UCSD-AML1 (cell line): Measurements from ENCODE around the gene ITGA11.

ENCODE experiments used
- DNase-seq: peaks from one replicate; lab custom pipeline; 2025; ENCODE audit not compliant: unreplicated experiment; lab: John Stamatoyannopoulos, UW

ITGA11 gene, protein sequence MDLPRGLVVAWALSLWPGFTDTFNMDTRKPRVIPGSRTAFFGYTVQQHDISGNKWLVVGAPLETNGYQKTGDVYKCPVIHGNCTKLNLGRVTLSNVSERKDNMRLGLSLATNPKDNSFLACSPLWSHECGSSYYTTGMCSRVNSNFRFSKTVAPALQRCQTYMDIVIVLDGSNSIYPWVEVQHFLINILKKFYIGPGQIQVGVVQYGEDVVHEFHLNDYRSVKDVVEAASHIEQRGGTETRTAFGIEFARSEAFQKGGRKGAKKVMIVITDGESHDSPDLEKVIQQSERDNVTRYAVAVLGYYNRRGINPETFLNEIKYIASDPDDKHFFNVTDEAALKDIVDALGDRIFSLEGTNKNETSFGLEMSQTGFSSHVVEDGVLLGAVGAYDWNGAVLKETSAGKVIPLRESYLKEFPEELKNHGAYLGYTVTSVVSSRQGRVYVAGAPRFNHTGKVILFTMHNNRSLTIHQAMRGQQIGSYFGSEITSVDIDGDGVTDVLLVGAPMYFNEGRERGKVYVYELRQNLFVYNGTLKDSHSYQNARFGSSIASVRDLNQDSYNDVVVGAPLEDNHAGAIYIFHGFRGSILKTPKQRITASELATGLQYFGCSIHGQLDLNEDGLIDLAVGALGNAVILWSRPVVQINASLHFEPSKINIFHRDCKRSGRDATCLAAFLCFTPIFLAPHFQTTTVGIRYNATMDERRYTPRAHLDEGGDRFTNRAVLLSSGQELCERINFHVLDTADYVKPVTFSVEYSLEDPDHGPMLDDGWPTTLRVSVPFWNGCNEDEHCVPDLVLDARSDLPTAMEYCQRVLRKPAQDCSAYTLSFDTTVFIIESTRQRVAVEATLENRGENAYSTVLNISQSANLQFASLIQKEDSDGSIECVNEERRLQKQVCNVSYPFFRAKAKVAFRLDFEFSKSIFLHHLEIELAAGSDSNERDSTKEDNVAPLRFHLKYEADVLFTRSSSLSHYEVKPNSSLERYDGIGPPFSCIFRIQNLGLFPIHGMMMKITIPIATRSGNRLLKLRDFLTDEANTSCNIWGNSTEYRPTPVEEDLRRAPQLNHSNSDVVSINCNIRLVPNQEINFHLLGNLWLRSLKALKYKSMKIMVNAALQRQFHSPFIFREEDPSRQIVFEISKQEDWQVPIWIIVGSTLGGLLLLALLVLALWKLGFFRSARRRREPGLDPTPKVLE

DNA sequence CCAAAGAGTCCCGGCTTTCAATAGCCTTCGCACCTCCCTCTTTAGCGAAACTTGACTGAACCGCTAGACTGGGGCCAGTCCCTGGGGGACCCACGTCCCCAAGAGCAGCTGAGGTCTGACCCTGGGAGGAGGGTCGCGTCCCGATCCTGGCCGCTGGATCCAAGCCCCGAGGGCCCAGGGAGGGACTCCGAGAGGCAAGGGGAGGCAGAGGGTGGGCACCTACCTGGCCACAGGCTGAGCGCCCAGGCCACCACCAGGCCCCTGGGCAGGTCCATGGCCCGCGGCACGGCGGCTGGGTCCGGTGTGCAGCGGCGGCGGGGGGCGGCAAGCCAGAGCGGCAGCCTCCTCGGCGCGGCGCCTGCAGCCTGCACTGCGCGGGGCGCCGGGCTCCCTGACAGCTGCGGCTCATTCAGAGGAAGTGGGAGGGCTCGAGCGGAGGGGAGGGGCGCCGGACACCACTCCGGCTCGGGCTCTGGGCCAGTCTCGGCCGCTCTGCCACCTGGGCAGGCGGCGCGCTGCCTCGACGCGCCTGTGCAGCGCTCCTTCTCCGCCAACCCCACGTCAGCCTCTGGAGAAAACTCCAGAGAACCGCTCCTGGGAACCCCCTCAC is at the start of gene ITGA11:
Gene ITGA11 (minus strand): TSS at position 372 of the 610 bp plus-strand sequence. CDS start 97 bp downstream, at position 275.
- DNase-seq, result peak; percentile 22

DNA sequence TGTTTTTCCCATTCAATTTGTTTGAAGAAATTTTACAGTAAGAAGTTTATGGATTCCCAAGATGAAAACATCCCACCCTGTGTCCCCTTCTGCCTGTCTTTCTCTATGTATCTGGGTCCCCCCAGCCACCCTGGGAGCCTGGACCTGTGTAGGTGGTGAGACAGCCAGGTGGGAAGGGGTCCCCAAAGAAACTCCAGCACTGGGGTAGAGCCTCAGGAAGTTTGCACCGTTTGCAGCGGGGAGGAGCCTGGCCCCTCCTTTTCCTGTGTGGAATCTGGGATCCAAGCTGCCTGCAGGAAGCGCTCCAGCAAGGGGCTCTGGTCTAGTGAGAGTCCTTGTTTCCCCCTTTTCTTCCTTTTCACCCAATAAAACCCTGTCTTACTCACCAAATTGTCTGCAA is 49.4 kb upstream of the ITGA11 start:
- no peak for DNase-seq

DNA sequence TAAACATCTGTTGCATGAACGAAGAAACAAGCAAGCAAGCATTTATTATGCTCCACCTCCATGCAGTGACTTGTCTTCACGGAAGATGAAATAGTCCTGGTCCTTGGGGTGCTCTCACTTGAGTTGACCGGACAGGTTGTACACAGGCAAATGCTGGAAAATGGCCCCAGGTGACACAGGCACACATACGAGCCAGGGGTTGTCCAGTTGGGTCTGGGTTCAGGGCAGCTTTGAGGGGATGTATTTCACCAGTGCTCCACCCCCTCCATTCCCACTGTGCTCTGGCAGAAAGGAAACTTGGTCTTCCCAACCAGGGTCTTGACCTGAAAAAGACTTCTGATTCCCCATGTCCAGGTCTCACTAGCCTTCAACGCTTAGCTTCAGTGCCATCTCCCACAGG is 48.3 kb upstream of the ITGA11 start:
- no peak for DNase-seq

- no peak for DNase-seq
These were observed 47.9 kb upstream of the ITGA11 start for GRCh38 chr15:68479870-68480269.

DNA sequence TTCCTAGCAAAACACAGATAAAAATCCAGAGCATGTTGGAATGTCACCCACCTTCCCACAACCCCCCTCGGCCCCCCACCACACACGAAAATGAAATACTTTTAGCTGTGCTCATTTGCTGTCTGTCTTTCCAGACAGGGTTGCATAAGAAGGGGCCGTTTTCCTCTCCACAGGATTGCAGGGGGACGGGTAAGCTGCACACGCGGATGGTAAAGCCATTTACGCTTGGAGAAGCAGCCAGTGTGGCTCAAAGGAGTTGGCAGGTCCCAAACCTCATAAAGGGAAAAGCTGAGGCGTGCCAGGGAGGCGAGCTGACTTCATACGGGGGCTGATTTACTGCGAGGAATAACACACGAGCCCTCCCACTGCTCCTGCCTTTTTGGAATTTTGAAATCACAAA is 47.4 kb upstream of the ITGA11 start:
- DNase-seq, result no peak

DNA sequence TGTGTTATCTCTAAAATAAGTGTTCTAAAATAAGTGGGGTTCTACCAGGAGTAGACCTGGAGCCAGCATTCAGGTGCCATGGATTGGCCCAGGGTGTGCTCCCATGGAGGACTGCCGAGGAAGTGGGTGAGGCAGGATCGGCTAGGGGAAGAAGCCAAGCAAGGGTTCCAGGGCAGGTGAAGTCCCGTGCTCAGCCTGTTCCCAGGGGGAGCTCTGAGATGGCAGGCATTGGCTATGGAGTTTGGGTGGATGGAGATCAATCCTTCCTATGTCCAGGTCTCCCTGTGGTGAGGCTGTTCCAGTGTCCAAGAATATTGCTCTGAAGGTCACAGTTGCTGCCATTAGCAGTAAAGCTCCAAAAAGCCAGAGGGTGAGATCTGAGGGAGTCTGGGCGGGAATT is 46.9 kb upstream of the ITGA11 start:
- no peak for DNase-seq

DNA sequence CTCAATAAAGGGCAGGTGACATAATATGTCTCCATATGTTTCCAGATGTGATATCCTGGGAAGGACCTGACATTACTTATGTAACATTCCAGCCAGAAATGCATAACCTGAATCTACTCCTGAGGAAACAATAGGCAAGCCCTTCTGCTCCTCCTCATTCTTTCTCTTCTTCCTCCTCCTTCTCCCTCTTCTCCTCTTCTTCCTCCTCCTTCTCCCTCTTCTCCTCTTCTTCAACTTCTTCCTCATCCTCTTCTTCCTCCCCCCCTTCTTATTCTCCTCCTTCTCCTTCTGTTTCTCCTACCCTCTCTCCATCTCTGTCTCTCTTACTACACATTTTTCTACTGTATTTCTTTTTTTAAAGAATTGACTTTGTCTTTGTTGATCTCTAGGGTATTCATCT is 43.5 kb upstream of the ITGA11 start:
- DNase-seq, result no peak

GRCh38 chr15:68471541-68471940 is 39.6 kb upstream of the ITGA11 start:
- DNase-seq, result no peak

DNA sequence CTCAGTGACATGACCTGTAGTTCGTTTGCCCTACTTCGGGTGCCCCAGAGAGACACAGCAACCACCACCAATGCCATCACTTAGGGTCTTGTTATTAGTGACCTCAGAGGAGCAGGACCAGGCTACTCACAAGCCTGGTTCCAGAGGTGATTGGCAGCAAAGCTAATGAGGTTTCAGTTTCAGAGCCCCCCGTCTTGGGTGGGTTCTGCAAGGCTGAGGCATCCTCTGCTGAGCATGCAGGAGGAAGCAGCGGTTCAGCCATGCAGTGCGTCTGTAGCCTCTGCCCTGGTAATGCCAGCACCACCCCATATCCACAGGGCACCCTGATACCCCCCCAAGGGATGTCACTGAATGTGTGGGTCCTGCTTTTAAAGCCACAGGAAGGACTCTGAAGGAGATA is 39.0 kb upstream of the ITGA11 start:
- DNase-seq, result no peak

DNA sequence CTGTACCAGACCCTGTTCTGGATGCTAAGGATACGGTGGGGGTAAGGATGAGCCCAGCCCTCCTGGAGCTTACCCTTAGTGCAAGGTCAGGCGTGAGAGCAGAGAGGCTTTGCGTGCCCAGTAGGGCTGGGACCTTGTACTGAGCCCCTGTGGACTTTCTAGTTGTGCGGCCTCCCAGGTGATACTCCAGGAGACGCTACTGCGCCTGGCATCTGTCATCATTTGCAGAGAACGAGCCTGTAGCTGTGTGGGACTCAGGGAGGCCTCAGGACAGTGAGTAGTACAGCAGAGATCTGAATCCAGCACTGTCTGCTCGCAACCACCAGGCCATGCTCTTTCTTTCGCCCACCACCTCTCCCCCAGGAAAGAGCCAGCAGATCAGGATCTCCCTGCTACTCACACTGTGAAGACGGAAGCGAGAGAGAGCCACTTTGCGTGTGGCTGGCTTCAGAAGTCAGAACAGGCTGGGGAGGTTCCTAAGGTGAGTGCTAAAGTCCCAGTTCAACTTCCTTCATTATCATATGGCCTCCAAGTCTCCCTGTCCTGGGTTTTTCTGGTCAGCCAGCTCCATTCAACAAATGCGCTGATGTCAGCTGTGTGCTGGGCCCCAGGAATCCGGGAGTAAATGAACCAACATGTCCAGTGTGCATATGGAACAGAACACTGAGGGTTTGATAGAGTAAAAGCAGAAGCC is 38.2 kb upstream of the ITGA11 start:
- no peak for DNase-seq

GRCh38 chr15:68469162-68470048 is 37.4 kb upstream of the ITGA11 start:
- DNase-seq, result no peak

DNA sequence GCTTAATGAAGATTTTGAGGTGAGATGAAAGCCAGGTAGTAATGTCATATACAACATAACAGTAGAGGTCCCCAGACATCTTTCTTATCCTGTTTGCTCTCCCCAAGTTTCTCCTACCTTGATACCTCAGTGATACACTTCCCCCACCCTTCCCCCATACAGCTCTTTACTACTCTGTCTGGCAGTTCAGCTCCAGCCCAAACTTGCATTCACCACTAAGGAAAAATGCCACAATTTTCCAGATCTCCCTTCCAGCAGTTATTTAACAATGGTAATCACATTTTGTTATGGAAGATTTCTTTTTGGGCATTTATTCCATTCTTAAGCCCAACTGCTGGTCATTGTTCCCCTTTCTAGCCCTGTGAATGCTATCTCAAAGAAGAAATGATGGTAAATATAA is 34.9 kb upstream of the ITGA11 start:
- DNase-seq, result no peak

DNA sequence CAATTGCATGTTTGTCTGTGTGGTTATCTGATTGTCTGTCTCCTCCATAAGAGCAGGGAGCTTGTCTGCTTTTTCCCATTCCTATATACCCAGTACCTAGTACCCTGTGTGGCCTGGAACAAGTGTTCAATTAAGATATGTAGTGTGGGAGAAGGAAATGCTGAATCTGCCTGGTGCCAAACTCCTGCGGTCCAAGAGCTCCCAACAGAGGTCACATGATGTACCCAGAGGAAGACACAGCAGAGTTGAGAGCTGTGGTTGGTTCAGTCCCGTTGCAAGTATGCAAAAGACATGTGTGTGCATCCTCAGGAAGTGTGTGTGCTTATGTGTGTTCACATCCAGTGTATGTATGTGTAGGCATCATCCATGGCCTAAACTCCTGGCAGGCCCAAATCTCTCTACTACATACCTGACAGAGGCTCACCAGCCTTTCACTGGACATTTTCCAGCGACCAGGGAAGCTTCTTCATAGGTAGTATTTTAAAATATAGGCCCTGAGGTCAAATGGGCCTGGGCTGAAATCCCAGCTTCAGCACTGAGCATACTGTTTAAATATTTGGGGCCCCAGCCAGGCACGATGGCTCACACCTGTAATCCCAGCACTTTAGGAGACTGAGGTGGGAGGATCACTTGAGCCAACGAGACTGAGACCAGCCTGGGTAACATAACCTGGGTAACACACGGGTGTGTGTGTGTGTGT is 34.0 kb upstream of the ITGA11 start:
- DNase-seq, result no peak

GRCh38 chr15:68464448-68465090 is 32.6 kb upstream of the ITGA11 start:
- no peak for DNase-seq

GRCh38 chr15:68463996-68464395 is 32.0 kb upstream of the ITGA11 start:
- DNase-seq, result no peak

DNA sequence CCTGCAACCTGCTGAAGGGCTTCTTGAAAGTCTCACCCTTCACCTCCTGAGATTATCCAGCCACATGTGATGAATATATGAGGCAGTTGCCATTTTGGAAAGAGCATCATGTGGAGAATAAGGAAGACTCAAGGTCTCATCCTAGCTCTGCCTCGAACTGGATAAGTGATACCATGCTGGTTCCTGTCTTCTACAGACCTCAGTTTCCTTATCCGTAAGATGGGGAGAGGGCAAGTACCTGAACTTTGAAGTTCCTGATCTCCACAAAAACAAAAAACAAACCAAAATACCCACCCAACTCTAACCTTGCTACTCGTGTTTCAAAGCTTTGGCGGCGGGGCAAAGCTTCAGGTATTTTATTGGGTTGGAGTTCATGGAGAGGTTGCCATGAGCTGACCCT is 31.5 kb upstream of the ITGA11 start:
- no peak for DNase-seq

DNA sequence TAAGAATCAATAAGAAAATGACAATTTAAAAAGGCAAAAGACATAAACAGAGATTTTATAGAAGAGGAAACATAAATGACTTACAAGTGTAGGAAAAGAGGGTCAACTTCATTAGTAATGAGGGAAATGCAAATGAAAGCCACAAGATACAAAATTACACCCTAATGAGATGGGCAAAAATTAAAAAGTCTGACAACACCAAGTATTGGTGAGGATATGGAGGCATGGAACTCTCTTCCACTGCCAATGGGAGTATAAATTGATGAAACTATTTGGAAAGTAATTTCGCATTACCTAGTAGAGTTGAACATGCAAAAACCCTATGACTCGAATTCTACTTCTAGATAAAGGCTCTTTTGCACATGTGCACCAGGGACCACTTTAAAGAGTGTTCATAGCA is 28.2 kb upstream of the ITGA11 start:
- no peak for DNase-seq

DNA sequence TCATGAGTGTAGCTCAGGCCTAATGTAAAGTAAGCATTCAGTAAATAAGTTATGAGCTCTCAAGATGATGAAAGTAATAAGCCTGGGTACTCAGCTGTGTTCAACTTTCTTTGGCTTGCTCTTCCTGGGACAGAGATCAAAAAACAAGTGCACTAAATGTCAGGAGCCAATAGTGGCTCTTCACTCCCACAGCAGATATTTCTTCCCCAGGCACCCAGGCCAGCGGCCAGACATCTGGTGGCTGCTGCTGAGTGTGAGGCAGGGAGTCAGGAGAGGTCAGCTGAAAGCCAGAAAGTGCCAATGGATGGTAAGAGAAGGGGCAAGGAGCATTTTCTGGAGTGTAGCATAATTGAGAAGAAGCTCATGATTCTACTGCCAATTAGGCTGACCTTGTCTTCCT is 18.2 kb upstream of the ITGA11 start:
- DNase-seq, result no peak
